CD4-positive, CD25-positive, alpha-beta regulatory T cell (primary cell): ENCODE data around the gene TMEM187. TPM values are rescaled to one million over a fixed set of nuclear protein-coding genes. Genes with fewer than 3 reads are reported as not detected.

Experiments
- ATAC-seq, 2 donors: fragments of 150-1000 bp; cut with Tn5 transposase; one replicate each; pipeline ENCODE4 v1.10.0; 2021; ENCODE audit warnings: low read depth in 2 of 2, moderate number of reproducible peaks in 2 of 2, moderate library complexity in 1 of 2
- DNase-seq, 3 donors: peaks; one replicate each; pipeline versions ENCODE4 v3.0.0 to v3.0.0-alpha.2; 2012 to 2022; ENCODE audit warnings: mixed read lengths in 1 of 3
- H3K27ac ChIP-seq: one replicate; pipeline ENCODE4 v1.7.0; 2013; ENCODE audit warnings: mild to moderate bottlenecking, low read length; ENCODE audit not compliant: insufficient read depth, poor library complexity, severe bottlenecking
- H3K27me3 ChIP-seq: one replicate; pipeline ENCODE4 v1.7.0; 2013; ENCODE audit warnings: low read length; ENCODE audit not compliant: control insufficient read depth, insufficient read depth
- H3K36me3 ChIP-seq: one replicate; pipeline ENCODE4 v1.7.0; 2013; ENCODE audit warnings: mild to moderate bottlenecking, low read length, moderate library complexity; ENCODE audit not compliant: control insufficient read depth, insufficient read depth
- H3K4me1 ChIP-seq: 2 replicates; pipeline ENCODE4 v1.7.0; 2013; ENCODE audit warnings: mild to moderate bottlenecking, low read length; ENCODE audit not compliant: insufficient read depth, control insufficient read depth, poor library complexity, severe bottlenecking
- H3K4me3 ChIP-seq: one replicate; pipeline ENCODE4 v1.7.0; 2013; ENCODE audit warnings: low read depth, mild to moderate bottlenecking, low read length, moderate library complexity
- H3K9me3 ChIP-seq, 2 experiments: 1 replicate in 1 of 2; 2 replicates in 1 of 2; pipeline ENCODE4 v1.7.0; 2013; ENCODE audit warnings: low read length in 2 of 2, mild to moderate bottlenecking in 1 of 2, moderate library complexity in 1 of 2; ENCODE audit not compliant: control insufficient read depth in 2 of 2
- H3K27ac Mint-ChIP-seq, 3 donors: one replicate each; pipeline ENCODE4 v1.8.0; 2020 to 2022; ENCODE audit warnings: mild to moderate bottlenecking in 3 of 3, mixed read lengths in 3 of 3, moderate library complexity in 2 of 3
- H3K27me3 Mint-ChIP-seq: one replicate; pipeline ENCODE4 v1.8.0; 2022; ENCODE audit warnings: mild to moderate bottlenecking, mixed read lengths
- H3K36me3 Mint-ChIP-seq: one replicate; pipeline ENCODE4 v1.8.0; 2020; ENCODE audit warnings: mixed read lengths
- H3K4me1 Mint-ChIP-seq, 4 donors: one replicate each; pipeline ENCODE4 v1.8.0; 2020 to 2022; ENCODE audit warnings: mixed read lengths in 4 of 4, mild to moderate bottlenecking in 1 of 4
- H3K4me3 Mint-ChIP-seq, 4 donors: one replicate each; pipeline ENCODE4 v1.8.0; 2020 to 2022; ENCODE audit warnings: mild to moderate bottlenecking in 4 of 4, mixed read lengths in 4 of 4, moderate library complexity in 3 of 4
- H3K9me3 Mint-ChIP-seq, 7 donors: one replicate each; pipeline ENCODE4 v1.8.0; 2020 to 2022; ENCODE audit warnings: mixed read lengths in 7 of 7, mild to moderate bottlenecking in 3 of 7, moderate library complexity in 2 of 7
- polyA plus RNA-seq, 4 donors: library from polyadenylated mRNA; unstranded; fragments of 300-500 nt; fragmentation: Illumina TruSeq; gene quantifications; one replicate each; pipeline ENCODE4 v1.2.3, GENCODE V29; 2021
- total RNA-seq: library from RNA; stranded (reverse); gene quantifications from one replicate; pipeline ENCODE4 v1.2.3, GENCODE V29; 2022

Gene TMEM187
- total and polyA plus RNA-seq, 5 donors from 2014 or later = 6.0 to 21.0 (median 17.3) TPM

- peaks cover 0 to 5% (median 0%) of the 10 kb centered on the region in 4 donors for H3K4me1 Mint-ChIP-seq
- ATAC-seq = no peak
- H3K4me1 ChIP-seq = no peaks in the 10 kb centered on the region
- no peak overlapping the region for H3K27ac Mint-ChIP-seq
- no peak for DNase-seq
- peaks cover 0 to 2% (median 0%) of the 10 kb centered on the region in 7 donors for H3K9me3 Mint-ChIP-seq
- no peaks in the 10 kb centered on the region for H3K9me3 ChIP-seq
- H3K27me3 Mint-ChIP-seq = no peaks in the 10 kb centered on the region
- H3K36me3 Mint-ChIP-seq = peaks cover 26% of the 10 kb centered on the region
- H3K4me3 ChIP-seq = no peak overlapping the region
- no peak overlapping the region for H3K4me3 Mint-ChIP-seq
- H3K36me3 ChIP-seq = peaks cover 80% of the 10 kb centered on the region
- no peaks in the 10 kb centered on the region for H3K27me3 ChIP-seq
- H3K27ac ChIP-seq = no peak overlapping the region
Measured at GRCh38 chrX:153959649-153960048, 12.9 kb upstream of the TMEM187 start.

GRCh38 chrX:153960077-153960476 lies 12.5 kb upstream of the TMEM187 start:
- H3K27me3 Mint-ChIP-seq = no peaks in the 10 kb centered on the region
- H3K9me3 ChIP-seq = no peaks in the 10 kb centered on the region
- no peak for DNase-seq
- peaks cover 26% of the 10 kb centered on the region for H3K36me3 Mint-ChIP-seq
- no peak for ATAC-seq
- no peak overlapping the region for H3K4me3 ChIP-seq
- peaks cover 0 to 2% (median 0%) of the 10 kb centered on the region in 7 donors for H3K9me3 Mint-ChIP-seq
- H3K4me3 Mint-ChIP-seq = no peak overlapping the region
- H3K27ac Mint-ChIP-seq = no peak overlapping the region
- no peaks in the 10 kb centered on the region for H3K27me3 ChIP-seq
- H3K36me3 ChIP-seq = peaks cover 80% of the 10 kb centered on the region
- peaks cover 0 to 9% (median 0%) of the 10 kb centered on the region in 4 donors for H3K4me1 Mint-ChIP-seq
- H3K4me1 ChIP-seq = no peaks in the 10 kb centered on the region
- H3K27ac ChIP-seq = no peak overlapping the region

GRCh38 chrX:153960786-153961185 lies 11.8 kb upstream of the TMEM187 start:
- peaks cover 26% of the 10 kb centered on the region for H3K36me3 Mint-ChIP-seq
- Histone ChIP-seq H3K9me3 (no peaks in the 10 kb centered on the region), H3K36me3 (peaks cover 77% of the 10 kb centered on the region), H3K27ac (no peak overlapping the region), H3K4me3 (no peak overlapping the region), H3K27me3 (no peaks in the 10 kb centered on the region), H3K4me1 (peaks cover 4% of the 10 kb centered on the region)
- ATAC-seq (no peak), DNase-seq (no peak)
- peaks cover 0 to 3% (median 0%) of the 10 kb centered on the region in 7 donors for H3K9me3 Mint-ChIP-seq
- H3K4me1 Mint-ChIP-seq = peaks cover 0 to 14% (median 0%) of the 10 kb centered on the region in 4 donors
- no peaks in the 10 kb centered on the region for H3K27me3 Mint-ChIP-seq
- no peak overlapping the region for H3K27ac Mint-ChIP-seq
- no peak overlapping the region for H3K4me3 Mint-ChIP-seq

DNA sequence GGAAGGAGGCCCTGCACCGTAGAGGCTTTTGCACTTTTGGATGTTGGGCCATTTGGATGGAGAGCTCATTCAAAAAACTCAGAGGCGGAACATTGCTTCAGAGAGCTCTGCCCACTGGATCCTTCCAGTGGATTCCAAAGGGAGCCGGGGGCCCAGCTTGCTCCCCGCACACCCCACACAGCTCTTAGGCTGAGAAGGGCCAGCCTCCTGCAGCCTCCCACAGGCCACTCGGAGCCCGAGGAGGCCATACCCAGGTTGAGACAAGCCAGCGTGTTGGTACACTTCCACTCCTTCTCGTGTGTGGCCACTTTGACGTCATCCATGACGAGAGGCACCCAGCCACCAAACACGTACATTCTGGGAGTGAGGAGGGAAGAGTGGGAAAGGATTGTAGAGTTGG lies 11.3 kb upstream of the TMEM187 start:
- ATAC-seq = no peak
- Histone ChIP-seq H3K27me3 (no peaks in the 10 kb centered on the region), H3K27ac (no peak overlapping the region), H3K9me3 (no peaks in the 10 kb centered on the region), H3K4me3 (no peak overlapping the region), H3K4me1 (peaks cover 9% of the 10 kb centered on the region), H3K36me3 (peaks cover 72% of the 10 kb centered on the region)
- Mint-ChIP-seq H3K27ac (no peak overlapping the region), H3K4me1 (peaks cover 0 to 19% (median 0%) of the 10 kb centered on the region in 4 donors), H3K27me3 (no peaks in the 10 kb centered on the region), H3K4me3 (no peak overlapping the region), H3K9me3 (peaks cover 0 to 3% (median 0%) of the 10 kb centered on the region in 7 donors), H3K36me3 (peaks cover 23% of the 10 kb centered on the region)
- DNase-seq = no peak

- H3K4me1 Mint-ChIP-seq = peaks cover 0 to 41% (median 12%) of the 10 kb centered on the region in 4 donors
- no peaks in the 10 kb centered on the region for H3K9me3 ChIP-seq
- no peak overlapping the region for H3K27ac ChIP-seq
- H3K36me3 ChIP-seq = peaks cover 52% of the 10 kb centered on the region
- no peaks in the 10 kb centered on the region for H3K27me3 Mint-ChIP-seq
- peaks cover 30% of the 10 kb centered on the region for H3K4me1 ChIP-seq
- no peak for ATAC-seq
- no peak overlapping the region for H3K27ac Mint-ChIP-seq
- peaks cover 16% of the 10 kb centered on the region for H3K36me3 Mint-ChIP-seq
- H3K4me3 Mint-ChIP-seq = no peak overlapping the region
- DNase-seq = no peak
- H3K27me3 ChIP-seq = no peaks in the 10 kb centered on the region
- no peak overlapping the region for H3K4me3 ChIP-seq
- H3K9me3 Mint-ChIP-seq = peaks cover 0 to 1% (median 0%) of the 10 kb centered on the region in 7 donors
Measured at GRCh38 chrX:153963546-153963945, 9.0 kb upstream of the TMEM187 start.

- Mint-ChIP-seq H3K27ac (no peak overlapping the region), H3K4me3 (peak overlapping the region in 1 of 4 donors; percentile 19), H3K27me3 (no peaks in the 10 kb centered on the region), H3K9me3 (peaks cover 0 to 1% (median 0%) of the 10 kb centered on the region in 7 donors), H3K36me3 (peaks cover 16% of the 10 kb centered on the region), H3K4me1 (peaks cover 0 to 45% (median 12%) of the 10 kb centered on the region in 4 donors)
- Histone ChIP-seq H3K27me3 (no peaks in the 10 kb centered on the region), H3K36me3 (peaks cover 46% of the 10 kb centered on the region), H3K27ac (no peak overlapping the region), H3K9me3 (no peaks in the 10 kb centered on the region), H3K4me1 (peaks cover 35% of the 10 kb centered on the region), H3K4me3 (no peak overlapping the region)
- DNase-seq (no peak), ATAC-seq (no peak)
Measured at GRCh38 chrX:153964105-153964504, 8.4 kb upstream of the TMEM187 start.

DNA sequence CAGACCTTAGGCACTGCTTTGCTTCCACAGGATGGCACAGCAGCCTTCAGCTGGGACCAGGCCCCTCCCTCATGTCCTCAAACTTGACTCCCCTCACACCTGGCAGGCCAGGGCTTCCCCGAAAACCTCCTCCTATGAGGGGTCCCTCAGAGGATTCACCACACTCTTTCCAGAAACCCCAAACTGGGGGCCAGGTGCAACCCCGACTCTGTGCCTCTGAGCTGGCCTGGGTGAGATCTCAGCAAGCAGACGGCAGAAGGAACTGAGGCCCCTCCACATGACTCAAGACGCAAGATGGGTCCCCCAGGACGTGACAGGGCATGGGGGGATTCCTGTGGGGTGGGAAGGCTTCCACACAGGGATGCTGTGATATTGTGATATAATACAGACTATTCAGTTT lies 7.1 kb upstream of the TMEM187 start:
- no peaks in the 10 kb centered on the region for H3K27me3 ChIP-seq
- H3K9me3 ChIP-seq = no peaks in the 10 kb centered on the region
- Mint-ChIP-seq H3K27me3 (no peaks in the 10 kb centered on the region), H3K4me3 (peak overlapping the region in 3 of 4 donors; percentile 15 to 65 (median 48)), H3K9me3 (peaks cover 0 to 1% (median 0%) of the 10 kb centered on the region in 7 donors), H3K27ac (peak overlapping the region in 2 of 3 donors; percentile 62 to 87), H3K36me3 (peaks cover 18% of the 10 kb centered on the region), H3K4me1 (peaks cover 0 to 51% (median 12%) of the 10 kb centered on the region in 4 donors)
- ATAC-seq (no peak), DNase-seq (no peak)
- H3K27ac ChIP-seq = no peak overlapping the region
- H3K36me3 ChIP-seq = peaks cover 35% of the 10 kb centered on the region
- peaks cover 42% of the 10 kb centered on the region for H3K4me1 ChIP-seq
- no peak overlapping the region for H3K4me3 ChIP-seq

- Histone ChIP-seq H3K4me3 (peak overlapping the region; percentile 73), H3K27me3 (no peaks in the 10 kb centered on the region), H3K9me3 (no peaks in the 10 kb centered on the region), H3K4me1 (peaks cover 42% of the 10 kb centered on the region), H3K27ac (peak overlapping the region; percentile 97), H3K36me3 (peaks cover 27% of the 10 kb centered on the region)
- Mint-ChIP-seq H3K27me3 (peaks cover under 1% of the 10 kb centered on the region), H3K4me3 (peak overlapping the region in 2 of 4 donors; percentile 34 to 100), H3K9me3 (peaks cover 0 to 1% (median 0%) of the 10 kb centered on the region in 7 donors), H3K27ac (peak overlapping the region in 2 of 3 donors; percentile 89 to 94), H3K36me3 (peaks cover 11% of the 10 kb centered on the region), H3K4me1 (peaks cover 0 to 51% (median 12%) of the 10 kb centered on the region in 4 donors)
- ATAC-seq (no peak), DNase-seq (no peak)
Measured at GRCh38 chrX:153966283-153966688, 6.3 kb upstream of the TMEM187 start.
